HG02678 (cell line): ENCODE data around the gene TAF5L.
A peak's percentile ranks its signal among the peaks of the same experiment; 100 is the strongest.
"Not testable (repeated sequence)": the region's sequence is repeated elsewhere in the genome, so short reads cannot be mapped to it uniquely, and the experiment has no call there.

Source experiments
- ATAC-seq: cut with Tn5 transposase; IDR thresholded peaks from one replicate; pipeline ENCODE4 v1.9.1; 2021; ENCODE audit warnings: mild to moderate bottlenecking, moderate library complexity; ENCODE audit not compliant: unreplicated experiment

The TAF5L gene

DNA sequence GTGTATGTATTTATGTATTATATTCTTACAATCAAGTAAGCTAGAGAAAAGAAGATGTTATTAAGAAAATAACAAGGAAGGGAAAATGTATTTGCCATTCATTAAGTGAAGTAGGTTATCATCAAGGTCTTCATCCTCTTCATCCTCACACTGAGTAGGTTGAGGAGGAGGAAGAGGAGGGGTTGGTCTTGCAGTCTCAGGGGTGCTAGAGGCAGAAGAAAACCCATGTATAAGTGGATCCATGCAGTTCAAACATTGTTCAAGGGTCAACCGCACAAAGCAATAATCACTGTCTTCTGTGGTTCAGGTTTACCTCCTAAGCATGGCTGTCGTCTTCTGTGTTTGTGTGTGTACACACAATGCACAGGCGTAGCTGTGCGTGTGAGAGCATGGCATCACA is 17.0 kb upstream of the TAF5L start:
- ATAC-seq, result no peak

- no peak for ATAC-seq
Observed at GRCh38 chr1:229642376-229642775, 16.5 kb upstream of the TAF5L start.

GRCh38 chr1:229641306-229641705 is 15.4 kb upstream of the TAF5L start:
- no peak for ATAC-seq

DNA sequence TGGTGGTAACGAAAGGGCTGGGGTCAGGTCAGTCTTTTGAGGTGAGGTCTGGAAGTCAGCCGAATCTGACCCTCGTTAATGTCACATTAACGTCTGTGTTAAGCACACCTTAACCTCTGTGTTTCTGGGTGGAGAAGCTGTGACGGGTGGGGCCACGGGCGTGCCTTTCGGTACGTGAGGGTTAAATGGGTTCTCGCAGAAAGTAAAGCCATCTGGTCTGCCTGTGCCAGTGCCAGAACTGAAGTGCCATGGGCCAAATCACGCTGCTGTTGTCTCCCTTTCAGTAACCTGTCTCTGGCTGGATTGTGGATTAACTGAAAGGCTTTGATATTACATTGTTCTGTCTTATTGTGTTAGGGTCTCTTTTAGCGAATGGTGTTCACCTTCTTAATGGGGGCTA is 14.5 kb upstream of the TAF5L start:
- no peak for ATAC-seq

DNA sequence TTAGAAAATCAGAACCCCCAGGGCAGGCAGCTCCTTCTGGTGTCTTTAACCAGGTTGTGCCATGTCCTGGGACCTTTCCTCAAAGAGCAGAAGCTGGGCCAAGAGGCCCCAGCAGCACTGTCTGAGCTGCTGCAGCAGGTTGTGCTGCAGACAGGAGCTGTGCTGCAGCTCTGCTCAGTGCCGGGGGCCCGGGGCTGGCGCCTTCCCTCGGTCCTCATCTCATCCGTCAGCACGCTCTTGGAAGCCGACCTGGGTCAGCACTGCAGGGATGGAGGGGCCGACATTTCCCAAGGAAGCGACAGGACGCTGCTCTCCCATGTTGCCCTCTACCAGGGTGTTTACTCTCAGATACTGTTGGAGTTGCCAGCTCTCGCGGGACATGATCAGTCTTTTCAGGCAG is 11.8 kb upstream of the TAF5L start:
- ATAC-seq, result no peak

GRCh38 chr1:229636042-229636441 is 10.1 kb upstream of the TAF5L start:
- ATAC-seq, result no peak

GRCh38 chr1:229631966-229632365 is 6.0 kb upstream of the TAF5L start:
- ATAC-seq, result no peak

DNA sequence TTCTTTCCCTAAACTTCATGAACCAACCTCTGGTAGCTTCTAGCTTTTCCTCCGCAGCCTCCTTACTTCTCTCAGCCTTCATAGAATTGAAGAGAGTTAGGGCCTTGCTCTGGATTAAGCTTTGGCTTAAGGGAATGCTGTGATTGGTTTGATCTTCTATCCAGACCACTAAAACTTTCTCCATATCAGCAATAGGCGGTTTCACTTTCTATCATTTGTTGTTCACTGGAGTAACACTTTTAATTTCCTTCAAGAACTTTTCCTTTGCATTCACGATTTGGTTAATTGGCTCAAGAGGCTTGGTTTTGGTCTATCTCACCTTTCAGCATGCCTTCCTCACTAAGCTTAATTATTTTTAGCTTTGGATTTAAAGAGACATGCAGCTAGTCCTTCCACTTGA is 5.2 kb upstream of the TAF5L start:
- no peak for ATAC-seq

DNA sequence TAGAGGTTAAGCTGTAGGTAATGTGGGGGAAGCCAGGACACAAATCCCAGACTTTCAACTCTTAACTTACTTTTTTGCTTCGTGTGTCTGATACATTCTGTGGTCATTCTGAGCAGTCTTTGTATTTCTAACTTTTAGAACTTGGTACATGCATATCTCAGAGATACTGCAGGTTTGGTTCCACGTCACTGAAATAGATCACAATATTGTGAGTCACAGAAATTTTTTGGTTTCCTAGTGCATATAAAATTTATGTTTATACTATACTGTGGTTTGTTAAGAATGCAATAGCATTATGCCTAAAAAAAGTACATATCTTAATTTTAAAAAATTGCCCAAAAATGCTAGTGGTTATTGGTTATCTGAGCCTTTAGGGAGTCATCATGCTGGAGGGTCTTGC is 3.3 kb upstream of the TAF5L start:
- ATAC-seq, result no peak

DNA sequence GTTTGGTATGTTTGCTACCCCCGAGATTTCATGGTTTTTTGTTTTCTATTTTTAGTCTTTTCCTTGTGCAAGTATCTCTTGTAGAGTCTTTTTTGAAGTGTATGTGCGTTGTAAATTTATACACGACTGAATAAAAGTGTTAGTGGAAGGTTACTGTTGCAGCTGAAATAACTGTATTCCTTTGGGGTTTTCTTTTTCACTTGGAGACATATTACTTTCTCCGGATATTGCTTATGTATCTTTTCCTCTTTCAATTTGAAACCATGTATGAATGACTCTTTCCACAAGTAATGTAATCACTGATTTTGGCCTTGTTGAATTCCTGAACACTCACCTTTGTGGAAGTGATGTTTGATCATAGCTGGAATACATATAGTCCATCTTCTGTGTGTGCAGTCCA is 1.1 kb upstream of the TAF5L start:
- no peak for ATAC-seq

DNA sequence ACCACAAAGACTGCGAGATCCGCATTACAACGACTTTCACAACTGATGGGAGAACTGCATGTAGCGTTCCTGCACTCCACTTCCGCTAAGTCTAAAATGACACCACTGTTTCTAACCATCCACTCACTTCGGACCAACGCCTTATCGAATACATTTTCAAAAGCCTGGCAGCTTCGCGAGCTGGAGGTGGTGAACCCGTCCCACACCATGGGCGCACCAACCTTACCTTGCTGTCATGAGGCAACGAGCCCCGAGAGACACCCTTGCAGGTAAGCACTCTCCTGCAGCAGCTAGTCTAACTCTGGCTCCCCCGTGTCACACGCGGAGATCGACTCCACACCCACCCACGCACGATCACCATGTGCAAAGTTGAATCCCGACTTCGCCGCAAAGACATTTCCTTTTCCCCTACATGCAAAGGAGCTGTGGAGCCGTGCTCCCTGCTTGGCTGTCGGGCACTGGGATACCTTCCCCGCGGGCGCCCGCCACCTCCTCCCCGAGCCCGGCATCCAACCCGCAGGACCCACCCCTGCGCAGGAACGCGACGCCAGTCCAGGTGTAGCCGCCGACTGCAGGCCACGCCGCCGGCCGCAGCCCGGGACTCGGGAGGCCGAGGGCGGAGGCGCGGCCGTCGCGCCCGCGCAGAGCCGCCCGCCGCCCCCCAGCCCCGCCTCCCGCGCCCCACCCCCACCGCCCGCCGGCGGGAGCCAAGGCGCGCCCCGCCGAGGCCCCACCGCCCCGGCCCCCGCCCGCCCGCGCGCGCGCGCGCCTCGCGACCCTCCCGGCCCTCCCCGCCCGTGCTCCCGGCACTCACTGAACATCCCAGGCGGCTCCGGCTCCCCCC is 629 bp downstream of the TAF5L start:
- ATAC-seq, result peak; percentile 46

- no peak for ATAC-seq
Observed at GRCh38 chr1:229624521-229625070, 1.3 kb downstream of the TAF5L start.

DNA sequence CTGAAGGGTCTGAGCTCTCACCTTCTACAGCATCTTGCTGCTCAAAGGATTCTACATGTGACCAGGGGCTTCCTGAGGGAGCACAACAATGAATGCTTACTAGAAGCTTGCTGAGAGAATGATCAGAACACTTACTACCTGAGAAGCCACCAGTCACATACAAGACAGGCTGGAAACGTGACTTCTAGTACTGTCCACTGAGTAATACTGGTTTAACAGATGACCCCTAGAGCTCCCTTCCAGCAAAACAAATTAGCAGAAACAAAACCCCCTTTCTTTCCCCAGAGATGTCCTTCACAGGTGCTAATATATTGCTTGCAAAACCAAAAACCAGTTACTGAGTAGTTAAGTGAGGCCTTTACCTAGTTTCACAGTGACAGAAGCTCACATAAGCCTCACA is 2.1 kb downstream of the TAF5L start:
- ATAC-seq, result no peak

DNA sequence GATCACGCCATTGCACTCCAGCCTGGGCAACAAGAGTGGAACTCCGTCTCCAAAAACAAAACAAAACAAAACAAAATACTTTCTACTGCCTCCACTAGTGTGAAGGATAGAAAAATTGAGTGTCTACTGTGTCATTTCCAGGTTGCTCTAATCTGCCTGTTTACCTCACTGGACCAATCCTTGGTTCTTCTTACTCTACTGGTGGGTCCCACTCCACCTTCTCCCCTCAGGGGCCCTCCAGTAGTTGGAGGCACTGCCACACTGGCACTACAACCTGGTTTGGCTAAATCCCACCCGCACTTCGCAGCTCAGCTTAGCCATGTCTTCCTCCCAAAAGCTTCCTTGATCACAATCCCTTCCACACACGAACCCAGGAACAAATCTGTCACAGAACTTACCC is 2.7 kb downstream of the TAF5L start:
- no peak for ATAC-seq

DNA sequence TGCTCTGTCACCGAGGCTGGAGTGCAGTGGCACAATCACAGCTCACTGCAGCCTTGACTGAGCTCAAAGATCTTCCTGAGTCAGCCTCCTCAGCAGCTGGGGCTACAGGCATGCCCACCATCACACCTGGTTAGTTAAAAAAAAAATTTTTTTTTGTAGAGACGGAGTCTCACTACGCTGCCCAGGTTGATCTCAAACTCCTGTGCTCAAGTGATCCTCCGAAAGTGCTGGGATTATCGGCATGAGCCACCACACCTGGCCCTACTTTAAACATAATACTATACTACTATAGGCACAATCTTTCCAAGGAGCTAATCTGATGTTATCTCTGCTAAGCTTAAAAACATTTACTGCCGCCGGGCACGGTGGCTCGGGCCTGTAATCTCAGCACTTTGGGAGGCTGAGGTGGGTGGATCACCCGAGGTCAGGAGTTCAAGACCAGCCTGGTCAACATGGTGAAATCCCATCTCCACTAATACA is 3.2 kb downstream of the TAF5L start:
- not testable (repeated sequence) for ATAC-seq

GRCh38 chr1:229621663-229622062 is 4.3 kb downstream of the TAF5L start:
- ATAC-seq, result no peak

- ATAC-seq, result no peak
Observed at GRCh38 chr1:229620876-229621275, 5.0 kb downstream of the TAF5L start.

DNA sequence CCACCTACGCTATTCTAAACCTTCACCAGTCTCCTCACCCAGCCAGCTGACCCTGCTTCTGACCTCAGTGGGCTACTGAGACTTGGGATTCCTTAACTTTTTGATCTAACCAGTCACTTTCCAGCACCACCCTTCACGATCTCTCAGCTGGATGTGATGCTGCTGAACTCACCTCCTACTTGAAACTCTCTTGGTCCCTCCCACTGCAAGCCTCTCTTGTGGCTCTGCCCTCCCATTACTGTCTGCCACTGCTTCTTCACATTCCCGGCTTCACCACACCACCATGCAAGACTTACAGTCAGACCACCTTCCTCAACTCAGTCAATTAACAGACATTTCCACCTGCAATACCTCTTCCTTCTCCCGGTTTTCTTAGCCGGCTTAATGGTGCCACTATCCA is 6.3 kb downstream of the TAF5L start:
- ATAC-seq, result no peak

- no peak for ATAC-seq
Observed at GRCh38 chr1:229619002-229619401, 6.9 kb downstream of the TAF5L start.

GRCh38 chr1:229617351-229618100 is 8.4 kb downstream of the TAF5L start:
- no peak for ATAC-seq

DNA sequence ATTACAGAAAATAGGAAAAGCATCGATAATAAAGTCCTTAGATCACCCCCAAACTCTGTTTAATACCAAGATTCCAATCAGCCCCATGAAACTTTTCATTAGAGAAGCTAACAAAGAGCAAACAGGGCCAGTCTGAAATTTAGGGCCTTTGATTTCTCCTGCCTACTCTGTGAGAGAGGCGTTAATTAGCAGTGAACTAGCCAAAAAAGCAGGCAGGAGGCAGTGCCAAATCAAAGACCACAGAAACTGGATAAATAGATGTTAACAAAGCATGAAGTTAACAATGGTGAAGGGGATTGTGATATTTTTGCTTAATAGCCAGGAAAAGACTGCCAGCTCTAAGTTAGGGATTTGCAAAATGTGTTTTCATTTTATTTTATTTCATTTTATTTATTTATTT is 11.2 kb downstream of the TAF5L start:
- ATAC-seq, result no peak

DNA sequence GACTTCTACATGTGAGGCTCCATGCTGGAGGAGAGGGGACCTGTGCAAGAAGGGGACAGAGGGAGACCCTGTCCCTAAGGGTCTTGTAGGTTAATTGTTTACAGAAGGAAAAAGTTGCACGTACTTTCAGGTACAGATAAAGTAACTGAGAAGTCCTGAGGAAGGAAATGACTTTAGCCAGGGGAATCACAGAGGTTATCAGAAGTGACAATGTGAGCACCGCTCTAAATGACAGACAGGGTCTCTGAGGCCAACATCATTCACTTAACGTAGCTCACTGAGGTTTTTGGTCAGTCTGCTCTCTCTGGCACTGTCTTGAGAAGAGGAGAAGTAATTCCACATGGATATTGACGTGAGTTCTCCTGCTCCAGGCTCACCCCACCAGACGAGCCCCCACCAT is 12.0 kb downstream of the TAF5L start:
- ATAC-seq, result no peak
